OCI-LY3 (cell line): ENCODE data around the gene LMNTD1.

ENCODE experiments used
- H2AFZ ChIP-seq: fragments of 200-600, 300-600 bp; shearing (Covaris generic); 2 replicates; pipeline ENCODE4 v1.6.0; 2014; ENCODE audit warnings: antibody characterized with exemption, low read depth, low read length
- H3K27ac ChIP-seq: fragments of 200-600, 300-600 bp; sonication (generic); 2 replicates; pipeline ENCODE4 v1.5.1; 2014; ENCODE audit warnings: mild to moderate bottlenecking, low read length, moderate library complexity, mixed read lengths
- H3K27me3 ChIP-seq: fragments of 200-600, 300-600 bp; sonication (generic); 2 replicates; pipeline ENCODE4 v1.6.1; 2014; ENCODE audit warnings: low read depth, low read length, mixed read lengths
- H3K36me3 ChIP-seq: fragments of 200-600, 300-600 bp; sonication (generic); replicated peaks from 2 replicates; pipeline ENCODE3; 2014; ENCODE audit warnings: low read depth, low read length, mixed read lengths
- H3K4me1 ChIP-seq: fragments of 300-600, 200-600 bp; sonication (generic); 2 replicates; pipeline ENCODE4 v1.6.1; 2014; ENCODE audit warnings: low read length, mixed read lengths
- H3K4me2 ChIP-seq: fragments of 200-600, 300-600 bp; sonication (generic); 2 replicates; pipeline ENCODE4 v1.6.1; 2014; ENCODE audit warnings: low read length, mixed read lengths
- H3K4me3 ChIP-seq: fragments of 300-600, 200-600 bp; sonication (generic); 2 replicates; pipeline ENCODE4 v1.5.1; 2014; ENCODE audit warnings: antibody characterized with exemption, mild to moderate bottlenecking, low read length, moderate library complexity
- H3K79me2 ChIP-seq: fragments of 300-600, 200-600 bp; shearing (Covaris generic); 2 replicates; pipeline ENCODE4 v1.6.1; 2014; ENCODE audit warnings: mild to moderate bottlenecking, low read length, mixed read lengths
- H3K9ac ChIP-seq: fragments of 300-600, 200-600 bp; shearing (Covaris generic); 2 replicates; pipeline ENCODE4 v1.6.0; 2014; ENCODE audit warnings: mild to moderate bottlenecking, low read length, moderate library complexity
- H3K9me3 ChIP-seq: fragments of 200-600, 300-600 bp; shearing (Covaris generic); 2 replicates; pipeline ENCODE4 v1.6.1; 2014; ENCODE audit warnings: low read length, mixed read lengths; ENCODE audit not compliant: insufficient read depth
- H4K20me1 ChIP-seq: fragments of 200-600, 300-600 bp; sonication (generic); 2 replicates; pipeline ENCODE4 v1.6.1; 2016; ENCODE audit warnings: low read length, mixed read lengths; ENCODE audit not compliant: insufficient read depth
- EZH2phosphoT487 ChIP-seq: fragments of 200-600 bp; shearing (Covaris generic); IDR thresholded peaks from 2 replicates; pipeline ENCODE4 v1.6.1; 2018; ENCODE audit warnings: antibody characterized with exemption, mixed run types, low read depth
- TF ChIP-seq, protein P1 (sequence below): fragments of 200-600, 300-600 bp; sonication (generic); IDR thresholded peaks from 2 replicates; pipeline ENCODE4 v1.5.1; 2014; ENCODE audit warnings: antibody characterized with exemption, low read length, low read depth

Gene LMNTD1

DNA sequence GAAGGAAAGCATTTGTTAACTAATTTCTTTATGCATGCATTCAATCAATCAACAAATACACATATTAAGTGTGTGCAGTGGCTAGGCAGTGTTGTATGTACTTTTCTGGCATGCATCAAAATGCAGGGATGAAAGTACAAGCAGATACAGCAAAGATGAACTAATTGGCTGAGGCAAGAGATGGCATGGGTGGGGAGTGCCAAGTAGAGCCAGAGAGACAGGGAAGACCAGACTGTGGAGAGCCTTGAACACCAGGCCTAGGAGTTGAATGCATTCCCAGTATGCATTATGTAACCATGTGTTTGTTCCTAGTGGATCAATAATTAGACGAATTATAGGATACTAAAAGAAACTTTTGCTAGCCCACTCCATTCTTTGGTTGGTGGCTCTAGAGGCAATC, 17.3 kb upstream of the LMNTD1 start:
- Histone ChIP-seq H3K9me3 (no peaks in the 10 kb centered on the region), H3K4me1 (no peaks in the 10 kb centered on the region), H3K79me2 (no peaks in the 10 kb centered on the region), H3K36me3 (no peaks in the 10 kb centered on the region), H3K27me3 (no peaks in the 10 kb centered on the region), H3K4me2 (no peak overlapping the region), H3K27ac (no peak overlapping the region), H2AFZ (no peak overlapping the region), H4K20me1 (no peaks in the 10 kb centered on the region), H3K9ac (no peak overlapping the region), H3K4me3 (no peak overlapping the region)
- TF ChIP-seq, protein P1, sequence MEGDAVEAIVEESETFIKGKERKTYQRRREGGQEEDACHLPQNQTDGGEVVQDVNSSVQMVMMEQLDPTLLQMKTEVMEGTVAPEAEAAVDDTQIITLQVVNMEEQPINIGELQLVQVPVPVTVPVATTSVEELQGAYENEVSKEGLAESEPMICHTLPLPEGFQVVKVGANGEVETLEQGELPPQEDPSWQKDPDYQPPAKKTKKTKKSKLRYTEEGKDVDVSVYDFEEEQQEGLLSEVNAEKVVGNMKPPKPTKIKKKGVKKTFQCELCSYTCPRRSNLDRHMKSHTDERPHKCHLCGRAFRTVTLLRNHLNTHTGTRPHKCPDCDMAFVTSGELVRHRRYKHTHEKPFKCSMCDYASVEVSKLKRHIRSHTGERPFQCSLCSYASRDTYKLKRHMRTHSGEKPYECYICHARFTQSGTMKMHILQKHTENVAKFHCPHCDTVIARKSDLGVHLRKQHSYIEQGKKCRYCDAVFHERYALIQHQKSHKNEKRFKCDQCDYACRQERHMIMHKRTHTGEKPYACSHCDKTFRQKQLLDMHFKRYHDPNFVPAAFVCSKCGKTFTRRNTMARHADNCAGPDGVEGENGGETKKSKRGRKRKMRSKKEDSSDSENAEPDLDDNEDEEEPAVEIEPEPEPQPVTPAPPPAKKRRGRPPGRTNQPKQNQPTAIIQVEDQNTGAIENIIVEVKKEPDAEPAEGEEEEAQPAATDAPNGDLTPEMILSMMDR = no peak
- TF ChIP-seq EZH2phosphoT487 = no peak

DNA sequence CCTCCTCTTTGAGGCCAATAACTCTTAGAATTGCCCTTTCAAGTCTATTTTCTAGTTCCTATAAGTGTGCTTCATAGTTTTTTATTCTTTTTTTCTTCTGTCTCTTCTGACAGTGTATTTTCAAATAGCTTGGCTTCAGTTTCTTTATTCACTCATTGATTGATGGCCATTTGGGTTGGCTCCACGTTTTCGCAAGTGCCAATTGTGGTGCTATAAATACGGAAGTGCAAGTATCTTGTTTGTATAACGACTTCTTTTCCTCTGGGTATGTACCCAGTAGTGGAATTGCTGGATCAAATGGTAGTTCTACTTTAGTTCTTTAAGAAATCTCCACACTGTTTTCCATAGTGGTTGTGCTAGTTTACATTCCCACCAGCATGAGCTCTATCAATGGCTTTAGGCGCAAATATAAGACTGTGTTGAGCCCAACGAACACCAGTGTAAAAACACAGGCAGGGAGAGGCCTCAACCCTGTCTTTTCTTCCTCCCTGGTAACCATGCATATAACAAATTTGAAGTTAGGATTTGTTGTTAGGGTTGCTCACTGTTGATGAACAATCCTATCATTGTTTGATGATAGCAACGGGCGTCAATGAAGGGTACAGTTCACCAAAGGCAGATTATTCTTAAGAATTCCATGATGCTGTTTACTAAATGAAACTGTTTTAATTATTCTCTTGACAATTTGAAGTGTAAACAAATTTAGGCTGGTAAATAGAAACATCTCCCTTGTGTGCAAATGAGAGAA, 13.3 kb upstream of the LMNTD1 start:
- H3K9ac ChIP-seq = no peak overlapping the region
- H3K9me3 ChIP-seq = no peaks in the 10 kb centered on the region
- H3K27ac ChIP-seq = no peak overlapping the region
- H2AFZ ChIP-seq = no peak overlapping the region
- H3K36me3 ChIP-seq = no peaks in the 10 kb centered on the region
- H3K79me2 ChIP-seq = no peaks in the 10 kb centered on the region
- H3K4me1 ChIP-seq = no peaks in the 10 kb centered on the region
- H3K4me2 ChIP-seq = no peak overlapping the region
- H3K4me3 ChIP-seq = no peak overlapping the region
- H3K27me3 ChIP-seq = no peaks in the 10 kb centered on the region
- H4K20me1 ChIP-seq = no peaks in the 10 kb centered on the region
- TF ChIP-seq, protein P1 = no peak
- no peak for TF ChIP-seq EZH2phosphoT487

DNA sequence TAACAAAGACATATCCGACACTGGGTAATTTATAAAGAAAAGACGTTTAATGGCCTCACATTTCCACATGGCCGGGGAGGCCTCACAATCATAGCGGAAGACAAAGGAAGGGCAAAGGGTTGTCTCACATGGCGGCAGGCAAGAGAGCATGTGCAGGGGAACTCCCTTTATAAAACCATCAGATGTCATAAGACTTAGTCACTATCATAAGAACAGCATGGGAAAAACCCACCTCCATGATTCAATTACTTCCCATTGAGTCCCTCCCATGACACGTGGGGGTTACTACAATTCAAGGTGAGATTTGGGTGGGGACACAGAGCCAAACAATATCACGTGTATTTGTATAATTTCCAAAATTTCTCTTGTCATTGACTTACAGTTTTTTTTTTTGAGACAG, 5.5 kb upstream of the LMNTD1 start:
- no peaks in the 10 kb centered on the region for H3K79me2 ChIP-seq
- no peak for TF ChIP-seq EZH2phosphoT487
- TF ChIP-seq, protein P1 = no peak
- H3K4me2 ChIP-seq = no peak overlapping the region
- no peaks in the 10 kb centered on the region for H4K20me1 ChIP-seq
- no peaks in the 10 kb centered on the region for H3K9me3 ChIP-seq
- H2AFZ ChIP-seq = no peak overlapping the region
- no peak overlapping the region for H3K9ac ChIP-seq
- H3K4me1 ChIP-seq = peaks cover 8% of the 10 kb centered on the region
- no peaks in the 10 kb centered on the region for H3K27me3 ChIP-seq
- H3K4me3 ChIP-seq = no peak overlapping the region
- H3K36me3 ChIP-seq = no peaks in the 10 kb centered on the region
- no peak overlapping the region for H3K27ac ChIP-seq

DNA sequence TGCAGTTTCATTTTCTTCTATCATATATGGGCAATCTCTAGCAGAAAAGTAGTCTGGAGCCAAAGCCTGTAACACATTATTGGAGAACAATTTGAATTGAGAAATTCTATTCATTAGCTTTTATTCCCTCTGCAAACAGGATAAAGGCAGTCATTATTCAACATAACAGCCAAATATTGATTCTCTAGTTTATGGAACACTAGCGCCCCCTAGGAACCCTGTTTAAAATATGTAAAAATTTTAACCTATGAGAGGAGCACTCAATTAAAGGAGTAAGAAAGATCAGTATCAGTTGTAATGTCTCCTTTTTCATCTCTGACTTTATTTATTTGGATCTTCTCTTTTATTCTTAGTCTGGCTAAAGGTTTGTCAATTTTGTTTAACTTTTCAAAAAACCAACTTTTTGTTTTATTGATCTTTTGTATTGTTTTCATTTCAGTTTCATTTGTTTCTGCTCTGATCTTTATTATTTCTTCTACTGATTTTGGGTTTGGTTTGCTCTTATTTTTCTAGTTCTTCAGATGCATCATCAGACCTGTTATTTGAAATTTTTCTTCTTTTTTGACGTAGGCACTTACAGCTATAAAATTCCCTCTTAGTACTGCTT, 4.8 kb upstream of the LMNTD1 start:
- H3K27ac ChIP-seq = no peak overlapping the region
- no peak overlapping the region for H2AFZ ChIP-seq
- no peak overlapping the region for H3K4me3 ChIP-seq
- H3K9ac ChIP-seq = no peak overlapping the region
- H3K4me2 ChIP-seq = no peak overlapping the region
- no peaks in the 10 kb centered on the region for H3K27me3 ChIP-seq
- no peaks in the 10 kb centered on the region for H4K20me1 ChIP-seq
- H3K79me2 ChIP-seq = no peaks in the 10 kb centered on the region
- H3K9me3 ChIP-seq = no peaks in the 10 kb centered on the region
- TF ChIP-seq EZH2phosphoT487 = no peak
- TF ChIP-seq, protein P1 = peak; percentile 66
- H3K36me3 ChIP-seq = no peaks in the 10 kb centered on the region
- peaks cover 8% of the 10 kb centered on the region for H3K4me1 ChIP-seq
